Measurements from ENCODE around the gene CCDC92B. TPM values are rescaled to one million over a fixed set of nuclear protein-coding genes. Genes with fewer than 3 reads are reported as not detected.

The CCDC92B gene
- total and polyA plus RNA-seq, 9 of the 15 experiments (the other 6 are each of a cell fraction or from before 2014, with no cell fraction given): not detected

DNA sequence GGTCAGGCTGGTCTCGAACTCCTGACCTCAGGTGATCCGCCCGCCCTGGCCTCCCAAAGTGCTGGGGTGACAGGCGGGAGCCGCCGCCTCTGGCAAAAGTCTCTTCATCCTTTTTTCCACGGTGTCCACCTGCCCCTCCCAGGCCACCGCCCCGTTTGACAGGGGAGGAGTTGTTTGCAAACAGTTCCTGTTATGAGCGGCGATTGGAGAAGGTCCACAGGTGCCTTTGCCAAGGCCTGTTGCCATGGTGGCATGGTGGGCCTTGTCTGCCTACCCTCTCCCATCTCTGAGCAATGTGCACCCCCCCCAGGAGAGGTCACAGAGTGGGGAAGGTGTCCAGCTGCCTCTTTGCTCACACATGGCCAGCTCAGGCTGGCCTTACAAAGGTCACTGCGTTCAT is 30.8 kb upstream of the CCDC92B start (continued):
- TF ChIP-seq, protein P1, sequence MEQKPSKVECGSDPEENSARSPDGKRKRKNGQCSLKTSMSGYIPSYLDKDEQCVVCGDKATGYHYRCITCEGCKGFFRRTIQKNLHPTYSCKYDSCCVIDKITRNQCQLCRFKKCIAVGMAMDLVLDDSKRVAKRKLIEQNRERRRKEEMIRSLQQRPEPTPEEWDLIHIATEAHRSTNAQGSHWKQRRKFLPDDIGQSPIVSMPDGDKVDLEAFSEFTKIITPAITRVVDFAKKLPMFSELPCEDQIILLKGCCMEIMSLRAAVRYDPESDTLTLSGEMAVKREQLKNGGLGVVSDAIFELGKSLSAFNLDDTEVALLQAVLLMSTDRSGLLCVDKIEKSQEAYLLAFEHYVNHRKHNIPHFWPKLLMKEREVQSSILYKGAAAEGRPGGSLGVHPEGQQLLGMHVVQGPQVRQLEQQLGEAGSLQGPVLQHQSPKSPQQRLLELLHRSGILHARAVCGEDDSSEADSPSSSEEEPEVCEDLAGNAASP (IDR thresholded peaks at IDR 0.05): no peak
- no peak for TF ChIP-seq HCFC1 (IDR thresholded peaks at IDR 0.05; ENCODE audit: low read depth, low read length)
- TF ChIP-seq L3MBTL2 (IDR thresholded peaks at IDR 0.05): no peak
- TF ChIP-seq, protein P2, sequence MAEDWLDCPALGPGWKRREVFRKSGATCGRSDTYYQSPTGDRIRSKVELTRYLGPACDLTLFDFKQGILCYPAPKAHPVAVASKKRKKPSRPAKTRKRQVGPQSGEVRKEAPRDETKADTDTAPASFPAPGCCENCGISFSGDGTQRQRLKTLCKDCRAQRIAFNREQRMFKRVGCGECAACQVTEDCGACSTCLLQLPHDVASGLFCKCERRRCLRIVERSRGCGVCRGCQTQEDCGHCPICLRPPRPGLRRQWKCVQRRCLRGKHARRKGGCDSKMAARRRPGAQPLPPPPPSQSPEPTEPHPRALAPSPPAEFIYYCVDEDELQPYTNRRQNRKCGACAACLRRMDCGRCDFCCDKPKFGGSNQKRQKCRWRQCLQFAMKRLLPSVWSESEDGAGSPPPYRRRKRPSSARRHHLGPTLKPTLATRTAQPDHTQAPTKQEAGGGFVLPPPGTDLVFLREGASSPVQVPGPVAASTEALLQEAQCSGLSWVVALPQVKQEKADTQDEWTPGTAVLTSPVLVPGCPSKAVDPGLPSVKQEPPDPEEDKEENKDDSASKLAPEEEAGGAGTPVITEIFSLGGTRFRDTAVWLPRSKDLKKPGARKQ (CRISPR knock-in tag; IDR thresholded peaks at IDR 0.05): no peak
- TF ChIP-seq KLF10 (CRISPR knock-in tag; IDR thresholded peaks at IDR 0.05): no peak

DNA sequence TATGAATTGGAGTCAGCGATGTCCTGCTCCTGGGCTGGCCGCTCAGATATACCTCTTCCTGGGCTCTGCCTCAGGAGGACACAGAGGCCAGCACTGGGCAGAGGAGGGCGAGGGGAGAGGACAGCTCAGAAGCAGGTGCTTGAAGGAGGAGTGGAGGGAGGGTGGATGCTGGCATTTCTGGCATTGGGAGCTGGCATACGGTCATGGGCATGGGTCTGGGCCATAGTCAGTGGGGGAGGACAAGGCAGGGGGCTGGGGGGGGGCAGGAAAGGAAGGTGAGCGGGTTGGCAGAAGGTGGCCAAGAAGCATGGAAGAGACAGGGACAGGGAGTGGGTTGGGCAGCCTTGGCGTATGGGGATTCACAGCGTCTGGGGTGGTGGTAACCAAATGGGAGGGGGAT is 30.1 kb upstream of the CCDC92B start:
- H3K4me3 ChIP-seq: no peak overlapping the region
- no peaks in the 10 kb centered on the region for H3K79me2 ChIP-seq (ENCODE audit: control insufficient read depth, insufficient read depth, low read length)
- H4K20me1 ChIP-seq (replicated peaks; ENCODE audit: control insufficient read depth, insufficient read depth, low read length): no peaks in the 10 kb centered on the region; the same call in 1 of the 2 replicates
- no peak overlapping the region for H2AFZ ChIP-seq (ENCODE audit: low read depth, low read length)
- H3K4me1 ChIP-seq (replicated peaks in 1 of 2; ENCODE audit: control insufficient read depth in 2 of 2, insufficient read depth in 2 of 2, low read length in 2 of 2): peaks cover 0 to 9% of the 10 kb centered on the region in 2 experiments; a peak in 1 of 5 replicates
- ATAC-seq (no peak), DNase-seq (ENCODE audit: extremely low read depth in 1 of 4, low spot score in 3 of 4) (no peak), FAIRE-seq (no peak)
- no peak for TF ChIP-seq TAF7 (tag; IDR thresholded peaks at IDR 0.05)
- no peak for TF ChIP-seq HNRNPUL1 (IDR thresholded peaks at IDR 0.05; ENCODE audit: low read length)
- no peak for TF ChIP-seq BACH1 (tag; IDR thresholded peaks at IDR 0.05)
- TF ChIP-seq HMG20A (CRISPR knock-in tag; conservative IDR thresholded peaks at IDR 0.05): no peak
- TF ChIP-seq MTA3 (IDR thresholded peaks at IDR 0.05; ENCODE audit: borderline replicate concordance): no peak
- TF ChIP-seq ZNF263 (CRISPR knock-in tag; IDR thresholded peaks at IDR 0.05; ENCODE audit: borderline replicate concordance): no peak
- no peak for TF ChIP-seq MYC (IDR thresholded peaks at IDR 0.05; ENCODE audit: low read depth, low read length)
- no peak for TF ChIP-seq MYC (CRISPR knock-in tag; IDR thresholded peaks at IDR 0.05; ENCODE audit: borderline replicate concordance, low read depth)
- no peak overlapping the region for H3K27ac ChIP-seq (ENCODE audit: extremely low read depth, low read depth, low read length)
- no peaks in the 10 kb centered on the region for H3K9me1 ChIP-seq (ENCODE audit: control insufficient read depth, insufficient read depth, low read length)
- H3K27me3 ChIP-seq (ENCODE audit: control insufficient read depth in 2 of 2, insufficient read depth in 2 of 2, low read length in 2 of 2): peaks cover 3 to 9% of the 10 kb centered on the region in 2 experiments; a peak in 2 of 5 replicates
- H3K4me2 ChIP-seq (ENCODE audit: insufficient read depth, low read length): no peak overlapping the region
- intact Hi-C loops (cut with micrococcal nuclease) (no loop called here), in situ Hi-C loops (cut with MboI) (no loop called here)
- BruUV-seq (replicated peaks): no TSS peak
- ChIA-PET CTCF (ENCODE audit: low intra/inter-chr PET ratio) (no interaction called here), POLR2A (no interaction called here)
- no peak overlapping the region for H3K9ac ChIP-seq (ENCODE audit: insufficient read depth in 1 of 2, low read depth in 2 of 2, low read length in 2 of 2)
- H3K36me3 ChIP-seq (ENCODE audit: control insufficient read depth, insufficient read depth, low read length): no peaks in the 10 kb centered on the region
- H3K9me3 ChIP-seq (replicated peaks; ENCODE audit: control insufficient read depth, insufficient read depth, low read depth, low read length): no peaks in the 10 kb centered on the region
- WGBS (ENCODE audit: insufficient coverage, low coverage, missing lambda C conversion rate): 0% methylated on average over 4 of the region's 7 CpGs
